NCI-H2196 (cell line): ENCODE results near the gene XYLB.
"Not testable (repeated sequence)": the region's sequence is repeated elsewhere in the genome, so short reads cannot be mapped to it uniquely, and the experiment has no call there.

Experiments used
- DNase-seq: peaks from one replicate; lab custom pipeline; 2025; ENCODE audit not compliant: unreplicated experiment; lab: John Stamatoyannopoulos, UW

Gene XYLB

GRCh38 chr3:38346587-38347410 is at the start of gene XYLB:
XYLB (plus strand) TSS chr3:38346785; CDS start chr3:38346869, 84 bp downstream.
- DNase-seq, result peak; percentile 74

GRCh38 chr3:38297053-38297452 is 49.5 kb upstream of the XYLB start:
- DNase-seq, result not testable (repeated sequence)

GRCh38 chr3:38297537-38297936 is 49.0 kb upstream of the XYLB start:
- no peak for DNase-seq

GRCh38 chr3:38297947-38298711 is 48.5 kb upstream of the XYLB start:
- DNase-seq, result no peak

GRCh38 chr3:38306941-38307340 is 39.6 kb upstream of the XYLB start:
- no peak for DNase-seq

GRCh38 chr3:38307599-38307998 is 39.0 kb upstream of the XYLB start:
- no peak for DNase-seq

GRCh38 chr3:38308456-38308855 is 38.1 kb upstream of the XYLB start:
- no peak for DNase-seq

GRCh38 chr3:38311476-38311875 is 35.1 kb upstream of the XYLB start:
- no peak for DNase-seq

GRCh38 chr3:38311941-38312340 is 34.6 kb upstream of the XYLB start:
- DNase-seq, result no peak

- no peak for DNase-seq
Observed at GRCh38 chr3:38312356-38312755, 34.2 kb upstream of the XYLB start.

- DNase-seq, result no peak
Observed at GRCh38 chr3:38313263-38313662, 33.3 kb upstream of the XYLB start.

- DNase-seq, result no peak
Observed at GRCh38 chr3:38313695-38314094, 32.9 kb upstream of the XYLB start.

- DNase-seq, result no peak
Observed at GRCh38 chr3:38314112-38314763, 32.3 kb upstream of the XYLB start.

- DNase-seq, result no peak
Observed at GRCh38 chr3:38314764-38315487, 31.7 kb upstream of the XYLB start.

- no peak for DNase-seq
Observed at GRCh38 chr3:38315488-38316230, 30.9 kb upstream of the XYLB start.

GRCh38 chr3:38316356-38317191 is 30.0 kb upstream of the XYLB start:
- DNase-seq, result no peak

GRCh38 chr3:38317192-38317759 is 29.3 kb upstream of the XYLB start:
- DNase-seq, result no peak

GRCh38 chr3:38318766-38319671 is 27.6 kb upstream of the XYLB start:
- no peak for DNase-seq
